Mesendoderm (in vitro differentiated cells): Measurements from ENCODE around the gene P3R3URF.

Source experiments
- DNase-seq: peaks from one replicate; pipeline ENCODE4 v3.0.0; 2013
- H2AK5ac ChIP-seq: 2 replicates; pipeline ENCODE4 v1.6.1; 2013; ENCODE audit warnings: low read length, inconsistent platforms
- H2BK120ac ChIP-seq: 2 replicates; pipeline ENCODE4 v1.6.1; 2013; ENCODE audit warnings: low read depth, mild to moderate bottlenecking, low read length, moderate library complexity, mixed read lengths
- H2BK15ac ChIP-seq: replicated peaks from 2 replicates; pipeline ENCODE4 v1.6.1; 2013; ENCODE audit warnings: low read depth, mild to moderate bottlenecking, moderate library complexity
- H2BK5ac ChIP-seq: 2 replicates; pipeline ENCODE4 v1.6.1; 2013; ENCODE audit warnings: low read length, inconsistent platforms
- H3K18ac ChIP-seq: 2 replicates; pipeline ENCODE4 v1.6.1; 2013; ENCODE audit warnings: mild to moderate bottlenecking, low read length, mixed read lengths
- H3K23ac ChIP-seq: one replicate; pipeline ENCODE4 v1.6.1; 2013; ENCODE audit warnings: low read length
- H3K27ac ChIP-seq: 2 replicates; pipeline ENCODE4 v1.5.1; 2013; ENCODE audit warnings: low read depth, mild to moderate bottlenecking, inconsistent platforms, low read length, moderate library complexity
- H3K27me3 ChIP-seq: 2 replicates; pipeline ENCODE4 v1.6.1; 2013; ENCODE audit warnings: low read length, control low read depth, mild to moderate bottlenecking, inconsistent platforms; ENCODE audit not compliant: insufficient read depth, poor library complexity
- H3K36me3 ChIP-seq: 2 replicates; pipeline ENCODE4 v1.6.1; 2013; ENCODE audit warnings: low read length, inconsistent platforms; ENCODE audit not compliant: control insufficient read depth, insufficient read depth
- H3K4ac ChIP-seq: one replicate; pipeline ENCODE4 v1.6.1; 2013; ENCODE audit warnings: low read depth, mild to moderate bottlenecking, low read length, moderate library complexity
- H3K4me1 ChIP-seq: 2 replicates; pipeline ENCODE4 v1.6.1; 2013; ENCODE audit warnings: low read depth, low read length, inconsistent platforms; ENCODE audit not compliant: control insufficient read depth
- H3K4me2 ChIP-seq: 2 replicates; pipeline ENCODE4 v1.6.1; 2013; ENCODE audit warnings: low read length
- H3K4me3 ChIP-seq: 2 replicates; pipeline ENCODE4 v1.5.1; 2013; ENCODE audit warnings: mild to moderate bottlenecking, low read length
- H3K56ac ChIP-seq: one replicate; pipeline ENCODE4 v1.6.1; 2013; ENCODE audit warnings: low read length
- H3K79me1 ChIP-seq: 2 replicates; pipeline ENCODE4 v1.6.1; 2013; ENCODE audit warnings: low read length, inconsistent platforms
- H3K79me2 ChIP-seq: 2 replicates; pipeline ENCODE4 v1.6.1; 2013; ENCODE audit warnings: mild to moderate bottlenecking, low read length; ENCODE audit not compliant: control insufficient read depth, insufficient read depth
- H3K9ac ChIP-seq: 2 replicates; pipeline ENCODE4 v1.6.1; 2013; ENCODE audit warnings: low read length, inconsistent platforms
- H4K5ac ChIP-seq: one replicate; pipeline ENCODE4 v1.6.1; 2013; ENCODE audit warnings: low read length
- H4K8ac ChIP-seq: one replicate; pipeline ENCODE4 v1.6.1; 2013; ENCODE audit warnings: low read depth, mild to moderate bottlenecking, control low read depth, low read length, moderate library complexity
- WGBS: extraction: QIAGEN DNeasy Blood & Tissue Kit; methylation state at CpG from one replicate; pipeline ENCODE4 v1.1.7; 2013; ENCODE audit warnings: low lambda C conversion rate, missing lambda C conversion rate; ENCODE audit not compliant: insufficient coverage; ENCODE audit errors: extremely low coverage; 5-methylcytosine and 5-hydroxymethylcytosine counted together

The P3R3URF gene

DNA sequence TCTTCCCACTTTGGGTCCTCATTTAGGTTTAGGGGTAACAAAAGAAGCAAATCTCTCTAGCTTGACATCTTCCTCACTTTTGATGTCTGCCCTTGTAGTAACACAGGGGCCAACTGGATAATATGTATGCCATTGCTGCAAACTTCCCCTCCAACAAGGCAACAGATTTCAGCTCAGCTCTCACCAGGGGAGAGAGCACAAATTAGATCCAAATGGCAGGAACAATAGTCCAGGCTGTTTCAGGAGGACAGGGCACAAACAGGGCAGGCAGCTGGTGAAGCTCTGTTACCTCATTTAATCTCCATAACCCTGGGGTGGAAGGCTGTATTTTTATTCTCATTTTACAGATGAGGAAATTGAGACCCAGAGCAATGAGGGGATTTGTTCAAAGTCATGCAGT is 39.6 kb downstream of the P3R3URF start:
- peaks cover 12% of the 10 kb centered on the region for H3K4me1 ChIP-seq
- no peaks in the 10 kb centered on the region for H3K27me3 ChIP-seq
- H2BK15ac ChIP-seq = no peak overlapping the region
- peak overlapping the region; percentile 2 for H3K56ac ChIP-seq
- no peak overlapping the region for H3K27ac ChIP-seq
- no peak overlapping the region for H2BK120ac ChIP-seq
- H3K79me2 ChIP-seq = no peaks in the 10 kb centered on the region
- no peak overlapping the region for H3K4me3 ChIP-seq
- no peak overlapping the region for H2AK5ac ChIP-seq
- H3K4ac ChIP-seq = no peak overlapping the region
- H4K5ac ChIP-seq = no peak overlapping the region
- no peaks in the 10 kb centered on the region for H3K79me1 ChIP-seq
- no peak overlapping the region for H3K9ac ChIP-seq
- H3K23ac ChIP-seq = no peak overlapping the region
- no peak overlapping the region for H4K8ac ChIP-seq
- no peak overlapping the region for H3K4me2 ChIP-seq
- H2BK5ac ChIP-seq = no peak overlapping the region
- no peaks in the 10 kb centered on the region for H3K36me3 ChIP-seq
- H3K18ac ChIP-seq = no peak overlapping the region
- DNase-seq = no peak

DNA sequence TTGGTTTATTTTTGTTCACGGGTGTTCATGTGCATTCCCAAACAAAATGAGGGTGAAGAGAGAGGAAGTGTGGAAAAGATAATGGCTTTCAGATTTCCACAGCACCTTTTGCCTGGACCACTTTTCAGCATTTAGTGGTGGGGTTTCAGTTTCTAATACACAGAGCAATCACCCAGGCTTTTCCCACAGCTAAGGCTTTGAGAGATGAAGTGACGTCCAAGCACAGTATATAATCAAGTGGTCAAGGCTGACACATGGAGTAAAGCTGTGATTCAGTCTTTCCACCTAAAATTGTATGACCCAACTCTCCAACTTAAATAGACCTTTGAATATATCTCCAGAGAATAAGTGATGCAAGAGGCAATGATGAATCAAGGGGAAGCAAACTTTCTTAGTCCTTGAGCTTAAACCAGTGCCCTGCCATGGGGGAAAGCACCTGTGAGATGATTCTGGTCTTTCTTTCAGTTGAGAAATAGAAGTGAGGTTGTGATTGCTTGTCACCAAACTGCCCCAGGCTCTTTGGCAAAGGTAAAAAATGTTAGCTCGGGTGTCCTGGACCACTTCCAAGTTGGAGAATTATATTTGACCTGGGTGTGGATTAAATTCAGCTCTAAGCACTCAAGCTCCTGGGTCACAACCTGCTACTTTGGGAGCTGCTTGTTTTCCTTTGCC is 41.5 kb downstream of the P3R3URF start:
- Histone ChIP-seq H3K27me3 (no peaks in the 10 kb centered on the region), H3K9ac (no peak overlapping the region), H2BK5ac (no peak overlapping the region), H3K4ac (no peak overlapping the region), H3K18ac (no peak overlapping the region), H3K36me3 (no peaks in the 10 kb centered on the region), H2BK15ac (no peak overlapping the region), H3K23ac (no peak overlapping the region), H3K4me1 (peaks cover 12% of the 10 kb centered on the region), H3K79me2 (no peaks in the 10 kb centered on the region), H3K79me1 (no peaks in the 10 kb centered on the region), H2AK5ac (peak overlapping the region; percentile 13), H4K5ac (no peak overlapping the region), H4K8ac (no peak overlapping the region), H3K56ac (no peak overlapping the region), H3K4me2 (no peak overlapping the region), H2BK120ac (no peak overlapping the region), H3K27ac (no peak overlapping the region), H3K4me3 (no peak overlapping the region)
- DNase-seq = no peak
- WGBS = no CpG with 5 or more reads among the region's 3 CpGs

DNA sequence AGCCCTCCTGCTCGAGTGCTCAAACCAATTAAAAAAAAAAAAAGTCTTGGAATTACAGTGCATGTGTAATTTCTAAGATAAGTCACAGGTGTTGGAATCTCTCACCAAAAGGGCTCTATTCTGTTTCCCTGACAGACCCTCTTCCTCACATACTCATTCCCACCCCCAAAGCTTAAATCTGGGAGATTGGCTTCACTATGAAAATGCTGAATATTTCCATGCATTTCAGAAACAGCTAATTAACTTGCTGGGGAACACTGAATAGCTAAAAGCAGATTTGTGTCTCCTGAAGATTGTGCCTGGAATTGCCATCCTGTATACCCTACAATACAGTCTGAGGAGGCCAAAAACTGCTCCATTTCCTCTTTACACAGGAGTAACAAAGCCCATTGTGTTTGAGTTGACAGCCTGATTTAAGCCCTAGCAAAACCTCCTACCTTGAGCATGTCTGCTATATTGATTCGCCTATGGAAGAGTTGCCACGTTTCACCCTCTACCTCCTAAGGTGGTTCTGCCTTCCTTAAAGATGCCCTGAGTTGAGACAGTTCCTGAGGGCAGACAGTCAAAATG is 42.4 kb downstream of the P3R3URF start:
- peak overlapping the region; percentile 95 for H3K56ac ChIP-seq
- WGBS = no CpG with 5 or more reads among the region's 3 CpGs
- H3K4ac ChIP-seq = no peak overlapping the region
- DNase-seq = no peak
- H3K79me2 ChIP-seq = no peaks in the 10 kb centered on the region
- peak overlapping the region; percentile 43 for H2AK5ac ChIP-seq
- H3K4me3 ChIP-seq = no peak overlapping the region
- H3K79me1 ChIP-seq = no peaks in the 10 kb centered on the region
- no peak overlapping the region for H2BK5ac ChIP-seq
- H4K5ac ChIP-seq = peak overlapping the region; percentile 84
- H3K27ac ChIP-seq = peak overlapping the region; percentile 95
- H3K23ac ChIP-seq = no peak overlapping the region
- no peak overlapping the region for H2BK120ac ChIP-seq
- peaks cover 12% of the 10 kb centered on the region for H3K4me1 ChIP-seq
- H3K18ac ChIP-seq = peak overlapping the region; percentile 75
- H3K9ac ChIP-seq = peak overlapping the region; percentile 82
- H3K4me2 ChIP-seq = peak overlapping the region; percentile 98
- H4K8ac ChIP-seq = no peak overlapping the region
- no peaks in the 10 kb centered on the region for H3K27me3 ChIP-seq
- H2BK15ac ChIP-seq = no peak overlapping the region
- no peaks in the 10 kb centered on the region for H3K36me3 ChIP-seq

DNA sequence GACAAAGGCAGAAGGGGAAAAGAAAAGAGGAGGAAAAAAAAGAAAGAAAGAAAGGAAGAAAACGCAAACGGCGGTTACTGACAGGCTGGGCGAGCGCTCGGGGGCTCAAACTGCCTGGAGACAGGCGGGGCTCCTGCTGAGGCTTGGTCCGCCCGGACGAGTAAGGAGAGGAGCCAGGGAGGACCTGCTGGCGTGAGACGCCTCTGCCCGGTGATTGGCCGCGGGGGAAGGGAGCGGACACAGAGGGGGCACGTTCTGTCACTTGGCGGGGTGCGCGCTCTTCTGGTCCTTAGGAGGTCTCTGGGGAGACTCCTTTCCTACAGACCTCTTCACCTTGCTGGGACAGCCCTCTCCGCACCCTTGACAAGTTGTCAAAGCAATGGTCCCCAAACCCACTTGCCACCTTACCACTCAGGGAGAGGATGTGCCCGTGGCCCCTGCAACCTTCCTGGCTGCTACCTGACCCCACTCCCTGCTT is 43.1 kb downstream of the P3R3URF start:
- peak overlapping the region; percentile 98 for H3K4me2 ChIP-seq
- WGBS = no CpG with 5 or more reads among the region's 22 CpGs
- H2AK5ac ChIP-seq = no peak overlapping the region

DNA sequence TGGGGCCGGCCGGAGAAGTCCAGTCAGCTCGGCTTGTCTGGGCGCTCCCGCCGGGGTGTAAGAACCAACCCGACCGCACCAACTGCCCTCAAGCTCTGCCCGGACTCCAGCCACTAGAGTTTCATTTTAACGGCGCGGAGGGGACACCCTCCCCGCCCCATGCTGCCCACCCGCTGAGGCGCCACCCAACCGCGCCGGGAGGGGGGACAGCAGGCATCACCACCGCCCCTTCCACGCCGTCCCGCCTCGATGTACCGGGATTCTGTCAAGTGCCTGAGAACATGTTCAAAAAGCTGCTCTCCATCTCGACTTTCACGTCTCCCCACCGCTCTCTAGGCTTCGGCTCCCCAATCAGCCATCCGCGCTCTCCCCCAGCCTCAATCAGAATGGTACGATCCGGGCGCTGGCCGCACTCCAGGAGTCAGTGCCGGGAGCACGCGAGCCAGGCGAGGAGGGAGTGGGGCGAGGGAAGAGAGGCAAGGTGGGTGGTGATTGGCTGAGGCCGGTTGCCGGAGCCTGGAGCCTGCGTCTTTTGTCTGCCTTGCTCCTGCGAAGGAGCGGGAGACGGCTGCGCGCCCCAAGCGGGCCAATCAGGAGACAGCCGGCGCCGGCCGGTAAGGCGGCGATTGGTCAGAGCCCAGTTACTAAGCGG is 43.6 kb downstream of the P3R3URF start, which contains the start of gene PIK3R3:
Gene PIK3R3 (minus strand): TSS at position 101 of the 652 bp plus-strand sequence. CDS start 677 bp downstream, outside the sequence.
- Histone ChIP-seq H3K56ac (peak within 1 kb of the TSS; percentile 97), H3K4ac (peak within 1 kb of the TSS; percentile 85), H2BK15ac (peak within 1 kb of the TSS; percentile 86), H2AK5ac (no peak within 1 kb of the TSS), H3K4me2 (peak within 1 kb of the TSS; percentile 98), H2BK5ac (peak within 1 kb of the TSS; percentile 99), H4K5ac (peak within 1 kb of the TSS; percentile 84), H4K8ac (no peak within 1 kb of the TSS), H3K27ac (peak within 1 kb of the TSS; percentile 95), H3K79me2 (no peaks in the 10 kb centered on the region), H3K18ac (peak within 1 kb of the TSS; percentile 92), H3K27me3 (no peaks in the 10 kb centered on the region), H3K36me3 (no peaks in the 10 kb centered on the region), H3K9ac (peak within 1 kb of the TSS; percentile 92), H3K79me1 (no peaks in the 10 kb centered on the region), H2BK120ac (peak within 1 kb of the TSS; percentile 88), H3K23ac (peak within 1 kb of the TSS; percentile 48), H3K4me1 (peaks cover 10% of the 10 kb centered on the region), H3K4me3 (peak within 1 kb of the TSS; percentile 81)
- peak; percentile 100 for DNase-seq
- WGBS = no CpG with 5 or more reads among the region's 55 CpGs

More for the DNA sequence above, 43.1 kb downstream of the P3R3URF start:
- peak overlapping the region; percentile 82 for H3K4ac ChIP-seq
- peak overlapping the region; percentile 67 for H3K4me3 ChIP-seq
- peak overlapping the region; percentile 83 for H2BK5ac ChIP-seq
- H2BK120ac ChIP-seq = no peak overlapping the region
- H3K36me3 ChIP-seq = no peaks in the 10 kb centered on the region
- H3K79me1 ChIP-seq = no peaks in the 10 kb centered on the region
- H4K5ac ChIP-seq = peak overlapping the region; percentile 84
- H3K27ac ChIP-seq = peak overlapping the region; percentile 95
- H3K4me1 ChIP-seq = peaks cover 12% of the 10 kb centered on the region
- no peak overlapping the region for H2BK15ac ChIP-seq
- H3K23ac ChIP-seq = peak overlapping the region; percentile 48
- no peaks in the 10 kb centered on the region for H3K79me2 ChIP-seq
- H3K18ac ChIP-seq = peak overlapping the region; percentile 75
- no peaks in the 10 kb centered on the region for H3K27me3 ChIP-seq
- H3K9ac ChIP-seq = peak overlapping the region; percentile 82
- DNase-seq = no peak
- no peak overlapping the region for H4K8ac ChIP-seq
- peak overlapping the region; percentile 95 for H3K56ac ChIP-seq
